Measurements from ENCODE around the gene CLIC4.
A peak's percentile ranks its signal among the peaks of the same experiment; 100 is the strongest.
"Not testable (repeated sequence)": the region's sequence is repeated elsewhere in the genome, so short reads cannot be mapped to it uniquely, and the experiment has no call there.

CLIC4 gene

GRCh38 chr1:24769656-24770651 lies 24.7 kb downstream of the CLIC4 start:
- no peak for DNase-seq

GRCh38 chr1:24770881-24771280 lies 25.6 kb downstream of the CLIC4 start:
- no peak for DNase-seq

- no peak for DNase-seq
Measured at GRCh38 chr1:24771574-24771973, 26.3 kb downstream of the CLIC4 start.

- DNase-seq, result no peak
Measured at GRCh38 chr1:24773618-24774017, 28.4 kb downstream of the CLIC4 start.

- no peak for DNase-seq
Measured at GRCh38 chr1:24775348-24775747, 30.1 kb downstream of the CLIC4 start.

GRCh38 chr1:24775916-24776315 lies 30.7 kb downstream of the CLIC4 start:
- DNase-seq, result no peak

GRCh38 chr1:24776821-24777220 lies 31.6 kb downstream of the CLIC4 start:
- no peak for DNase-seq

GRCh38 chr1:24778141-24778540 lies 32.9 kb downstream of the CLIC4 start:
- no peak for DNase-seq

GRCh38 chr1:24779199-24779598 lies 34.0 kb downstream of the CLIC4 start:
- DNase-seq, result not testable (repeated sequence)

- DNase-seq, result no peak
Measured at GRCh38 chr1:24779689-24780464, 34.6 kb downstream of the CLIC4 start.

GRCh38 chr1:24780626-24781025 lies 35.4 kb downstream of the CLIC4 start:
- not testable (repeated sequence) for DNase-seq

- DNase-seq, result no peak
Measured at GRCh38 chr1:24782689-24783088, 37.4 kb downstream of the CLIC4 start.

GRCh38 chr1:24783713-24784112 lies 38.5 kb downstream of the CLIC4 start:
- DNase-seq, result no peak

GRCh38 chr1:24786191-24786590 lies 40.9 kb downstream of the CLIC4 start:
- no peak for DNase-seq

GRCh38 chr1:24790490-24790889 lies 45.2 kb downstream of the CLIC4 start:
- DNase-seq, result no peak

GRCh38 chr1:24793447-24794129 lies 48.3 kb downstream of the CLIC4 start:
- no peak for DNase-seq

GRCh38 chr1:24794130-24794502 lies 48.9 kb downstream of the CLIC4 start:
- DNase-seq, result not testable (repeated sequence)

- no peak for DNase-seq
Measured at GRCh38 chr1:24795236-24795635, 50.0 kb downstream of the CLIC4 start.

GRCh38 chr1:24796524-24796923 lies 51.3 kb downstream of the CLIC4 start:
- DNase-seq, result no peak

GRCh38 chr1:24799242-24799641 lies 54.0 kb downstream of the CLIC4 start:
- DNase-seq, result not testable (repeated sequence)

GRCh38 chr1:24801176-24801575 lies 55.9 kb downstream of the CLIC4 start:
- no peak for DNase-seq

- peak in 19 of 56 donors; percentile 1 to 25 (median 5) for DNase-seq
Measured at GRCh38 chr1:24803220-24803619, 58.0 kb downstream of the CLIC4 start.
